HFF-Myc (cell line): ENCODE measurements around the gene PTPRN2.

Experiments used
- DNase-seq: peaks from one replicate; pipeline ENCODE4 v3.0.0-alpha.2; 2011; ENCODE audit warnings: low read depth; ENCODE audit errors: extremely low read depth
- H3K4me3 ChIP-seq: replicated peaks from 2 replicates; pipeline ENCODE4 v1.5.1; 2011; ENCODE audit warnings: low read depth, mild to moderate bottlenecking, control low read depth, low read length
- TF ChIP-seq, protein P1 (sequence below): IDR thresholded peaks from 2 replicates; pipeline ENCODE4 v1.5.1; 2012; ENCODE audit warnings: mild to moderate bottlenecking, low read depth, low read length, control low read depth; ENCODE audit errors: missing control alignments

The PTPRN2 gene

DNA sequence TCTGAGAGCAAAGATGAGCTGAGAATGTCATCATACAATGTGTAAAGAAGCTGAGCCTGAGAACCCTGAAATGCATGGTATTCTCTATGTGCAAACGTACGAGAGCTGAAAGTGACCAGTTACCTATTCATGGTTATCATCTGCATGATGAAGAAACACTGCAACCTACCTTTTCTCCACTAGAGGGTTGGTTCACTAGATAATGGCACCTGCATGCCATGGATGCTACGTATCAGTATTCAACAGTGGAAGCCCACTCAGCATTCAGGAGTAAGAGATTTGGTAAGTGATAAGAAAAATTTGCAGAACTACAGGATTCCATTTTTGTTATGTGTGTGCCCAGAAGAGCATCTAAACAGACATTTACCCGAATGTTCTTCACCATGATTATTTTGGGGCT lies 145.4 kb downstream of the PTPRN2 start:
- DNase-seq, result no peak
- TF ChIP-seq, protein P1, sequence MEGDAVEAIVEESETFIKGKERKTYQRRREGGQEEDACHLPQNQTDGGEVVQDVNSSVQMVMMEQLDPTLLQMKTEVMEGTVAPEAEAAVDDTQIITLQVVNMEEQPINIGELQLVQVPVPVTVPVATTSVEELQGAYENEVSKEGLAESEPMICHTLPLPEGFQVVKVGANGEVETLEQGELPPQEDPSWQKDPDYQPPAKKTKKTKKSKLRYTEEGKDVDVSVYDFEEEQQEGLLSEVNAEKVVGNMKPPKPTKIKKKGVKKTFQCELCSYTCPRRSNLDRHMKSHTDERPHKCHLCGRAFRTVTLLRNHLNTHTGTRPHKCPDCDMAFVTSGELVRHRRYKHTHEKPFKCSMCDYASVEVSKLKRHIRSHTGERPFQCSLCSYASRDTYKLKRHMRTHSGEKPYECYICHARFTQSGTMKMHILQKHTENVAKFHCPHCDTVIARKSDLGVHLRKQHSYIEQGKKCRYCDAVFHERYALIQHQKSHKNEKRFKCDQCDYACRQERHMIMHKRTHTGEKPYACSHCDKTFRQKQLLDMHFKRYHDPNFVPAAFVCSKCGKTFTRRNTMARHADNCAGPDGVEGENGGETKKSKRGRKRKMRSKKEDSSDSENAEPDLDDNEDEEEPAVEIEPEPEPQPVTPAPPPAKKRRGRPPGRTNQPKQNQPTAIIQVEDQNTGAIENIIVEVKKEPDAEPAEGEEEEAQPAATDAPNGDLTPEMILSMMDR, result no peak
- no peak overlapping the region for H3K4me3 ChIP-seq

DNA sequence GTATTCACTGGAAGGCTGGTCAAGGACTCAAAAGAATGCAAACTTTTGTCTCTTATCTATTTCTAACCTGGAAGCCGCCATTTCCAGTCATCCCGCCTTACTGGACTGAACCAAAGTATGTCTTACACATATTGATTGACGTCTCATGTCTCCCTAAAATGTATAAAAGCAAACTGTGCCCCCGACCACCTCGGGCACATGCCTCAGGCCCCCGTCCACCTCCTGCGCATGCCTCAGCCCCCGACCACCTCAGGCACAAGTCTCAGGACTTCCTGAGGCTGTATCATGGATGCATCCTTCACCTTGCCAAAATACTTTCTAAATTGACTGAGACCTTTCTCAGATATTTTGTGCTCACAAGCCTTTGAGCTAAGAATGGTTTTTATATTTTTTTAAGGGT lies 148.6 kb downstream of the PTPRN2 start:
- H3K4me3 ChIP-seq, result no peak overlapping the region
- DNase-seq, result no peak
- TF ChIP-seq, protein P1, result no peak

DNA sequence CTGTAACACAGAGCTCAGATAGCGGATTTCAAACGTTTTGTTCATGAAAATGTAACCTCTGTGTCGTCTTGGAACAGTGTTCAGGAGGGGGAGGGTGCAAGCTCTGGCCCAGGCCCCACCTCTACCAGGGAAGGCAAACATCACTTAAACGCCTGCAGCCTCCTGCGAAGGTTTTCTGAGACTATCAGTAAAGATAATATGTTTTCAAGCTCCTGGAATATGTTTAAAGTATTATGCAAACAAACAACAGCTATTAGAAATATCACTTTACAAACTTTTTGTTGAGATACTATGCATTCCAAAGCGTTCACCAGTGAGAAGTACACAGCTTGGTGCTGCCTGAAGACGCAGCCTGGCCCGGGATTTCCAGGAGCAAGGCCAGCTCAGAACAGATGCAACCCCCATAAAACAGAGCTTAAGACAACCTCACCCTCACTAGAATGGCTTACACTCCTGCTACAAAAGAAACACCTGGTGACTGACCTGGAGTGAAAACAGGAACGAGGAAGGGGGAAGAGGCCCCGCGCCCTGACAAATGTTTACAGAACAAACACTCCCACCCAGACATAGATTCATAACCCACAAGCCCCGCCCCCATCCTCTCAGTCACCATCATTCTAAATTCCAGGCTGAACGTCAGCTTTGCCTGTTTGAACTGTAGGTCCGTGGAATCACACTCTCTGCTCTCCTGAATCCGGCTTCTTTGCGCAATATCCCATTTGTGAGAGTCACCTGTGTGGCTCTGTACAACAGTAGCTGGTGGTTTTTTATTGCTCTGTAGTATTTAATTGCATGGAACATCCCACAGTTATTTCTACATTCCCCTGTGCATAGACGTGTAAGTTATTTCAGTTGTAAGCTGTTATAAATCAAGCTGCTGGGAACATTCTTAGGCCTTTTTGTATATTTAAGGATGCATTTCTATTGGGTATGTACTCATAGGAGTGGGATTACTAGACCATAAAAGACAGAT lies 155.0 kb downstream of the PTPRN2 start:
- TF ChIP-seq, protein P1, result no peak
- no peak for DNase-seq
- no peak overlapping the region for H3K4me3 ChIP-seq

- TF ChIP-seq, protein P1, result no peak
Observed at GRCh38 chr7:158431941-158432347, 155.7 kb downstream of the PTPRN2 start.

DNA sequence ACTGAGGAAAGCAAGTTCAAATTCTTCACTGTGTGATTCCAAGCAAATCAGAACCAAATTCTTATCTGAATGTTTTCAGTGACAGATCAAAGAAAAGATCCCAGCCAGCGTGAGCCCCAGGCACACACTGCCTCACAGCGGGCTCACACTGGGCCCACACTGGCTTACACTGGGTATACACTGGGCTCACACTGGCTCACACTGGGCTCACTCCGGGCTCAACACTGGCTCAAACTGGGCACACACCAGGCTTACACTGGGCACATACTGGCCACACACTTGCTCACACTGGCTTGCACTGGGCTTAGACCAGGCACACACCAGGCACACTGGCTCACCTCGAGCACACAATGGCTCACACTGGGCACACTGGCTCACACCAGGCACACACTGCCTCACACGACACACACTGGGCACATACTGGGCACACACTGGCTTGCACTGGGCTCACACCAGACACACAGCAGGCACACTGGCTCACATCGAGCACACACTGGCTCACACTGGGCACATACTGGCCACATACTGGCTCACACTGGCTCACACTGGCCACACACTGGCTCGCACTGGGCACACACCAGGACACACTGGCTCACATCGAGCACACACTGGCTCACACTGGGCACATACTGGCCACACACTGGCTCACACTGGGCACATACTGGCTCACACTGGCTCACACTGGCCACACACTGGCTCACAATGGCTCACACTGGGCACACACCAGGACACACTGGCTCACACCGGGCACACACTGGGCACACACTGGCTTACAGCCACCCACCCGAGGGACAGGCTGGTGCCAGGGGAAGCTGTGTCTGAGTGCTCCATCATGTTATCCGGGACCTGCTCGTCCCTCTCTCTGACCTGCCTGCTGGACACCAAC lies 156.3 kb downstream of the PTPRN2 start:
- no peak for DNase-seq
- TF ChIP-seq, protein P1, result no peak
- H3K4me3 ChIP-seq, result no peak overlapping the region

More at GRCh38 chr7:158431941-158432347, 155.7 kb downstream of the PTPRN2 start:
- DNase-seq, result no peak
- H3K4me3 ChIP-seq, result no peak overlapping the region

- no peak for DNase-seq
- TF ChIP-seq, protein P1, result no peak
- H3K4me3 ChIP-seq, result no peak overlapping the region
Observed at GRCh38 chr7:158430308-158431034, 157.2 kb downstream of the PTPRN2 start.
